ENCODE measurements around the gene UBLCP1.

DNA sequence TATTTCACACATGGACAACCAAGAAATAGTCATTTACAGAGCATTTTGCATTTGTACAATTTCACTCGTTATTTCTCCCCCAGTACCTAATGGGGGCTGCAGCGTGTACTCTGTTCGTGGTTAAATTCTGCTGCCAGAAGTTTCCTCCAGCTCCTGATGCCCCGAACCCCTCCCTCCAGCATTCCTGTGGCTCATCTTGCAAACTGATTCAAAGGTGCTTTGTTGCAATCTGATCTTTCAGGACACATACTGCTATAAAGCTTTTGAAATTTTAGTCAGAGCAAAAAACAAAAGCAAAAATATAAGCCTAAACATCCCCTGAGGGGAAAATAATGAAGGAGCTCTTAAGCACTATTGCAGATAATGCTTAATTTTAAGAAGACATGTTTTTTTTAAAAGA, 27.7 kb downstream of the UBLCP1 start:
- TF ChIP-seq, protein P1, sequence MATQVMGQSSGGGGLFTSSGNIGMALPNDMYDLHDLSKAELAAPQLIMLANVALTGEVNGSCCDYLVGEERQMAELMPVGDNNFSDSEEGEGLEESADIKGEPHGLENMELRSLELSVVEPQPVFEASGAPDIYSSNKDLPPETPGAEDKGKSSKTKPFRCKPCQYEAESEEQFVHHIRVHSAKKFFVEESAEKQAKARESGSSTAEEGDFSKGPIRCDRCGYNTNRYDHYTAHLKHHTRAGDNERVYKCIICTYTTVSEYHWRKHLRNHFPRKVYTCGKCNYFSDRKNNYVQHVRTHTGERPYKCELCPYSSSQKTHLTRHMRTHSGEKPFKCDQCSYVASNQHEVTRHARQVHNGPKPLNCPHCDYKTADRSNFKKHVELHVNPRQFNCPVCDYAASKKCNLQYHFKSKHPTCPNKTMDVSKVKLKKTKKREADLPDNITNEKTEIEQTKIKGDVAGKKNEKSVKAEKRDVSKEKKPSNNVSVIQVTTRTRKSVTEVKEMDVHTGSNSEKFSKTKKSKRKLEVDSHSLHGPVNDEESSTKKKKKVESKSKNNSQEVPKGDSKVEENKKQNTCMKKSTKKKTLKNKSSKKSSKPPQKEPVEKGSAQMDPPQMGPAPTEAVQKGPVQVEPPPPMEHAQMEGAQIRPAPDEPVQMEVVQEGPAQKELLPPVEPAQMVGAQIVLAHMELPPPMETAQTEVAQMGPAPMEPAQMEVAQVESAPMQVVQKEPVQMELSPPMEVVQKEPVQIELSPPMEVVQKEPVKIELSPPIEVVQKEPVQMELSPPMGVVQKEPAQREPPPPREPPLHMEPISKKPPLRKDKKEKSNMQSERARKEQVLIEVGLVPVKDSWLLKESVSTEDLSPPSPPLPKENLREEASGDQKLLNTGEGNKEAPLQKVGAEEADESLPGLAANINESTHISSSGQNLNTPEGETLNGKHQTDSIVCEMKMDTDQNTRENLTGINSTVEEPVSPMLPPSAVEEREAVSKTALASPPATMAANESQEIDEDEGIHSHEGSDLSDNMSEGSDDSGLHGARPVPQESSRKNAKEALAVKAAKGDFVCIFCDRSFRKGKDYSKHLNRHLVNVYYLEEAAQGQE (IDR thresholded peaks at IDR 0.05; ENCODE audit: insufficient replicate concordance, low read depth) = no peak
- TF ChIP-seq, protein P2, sequence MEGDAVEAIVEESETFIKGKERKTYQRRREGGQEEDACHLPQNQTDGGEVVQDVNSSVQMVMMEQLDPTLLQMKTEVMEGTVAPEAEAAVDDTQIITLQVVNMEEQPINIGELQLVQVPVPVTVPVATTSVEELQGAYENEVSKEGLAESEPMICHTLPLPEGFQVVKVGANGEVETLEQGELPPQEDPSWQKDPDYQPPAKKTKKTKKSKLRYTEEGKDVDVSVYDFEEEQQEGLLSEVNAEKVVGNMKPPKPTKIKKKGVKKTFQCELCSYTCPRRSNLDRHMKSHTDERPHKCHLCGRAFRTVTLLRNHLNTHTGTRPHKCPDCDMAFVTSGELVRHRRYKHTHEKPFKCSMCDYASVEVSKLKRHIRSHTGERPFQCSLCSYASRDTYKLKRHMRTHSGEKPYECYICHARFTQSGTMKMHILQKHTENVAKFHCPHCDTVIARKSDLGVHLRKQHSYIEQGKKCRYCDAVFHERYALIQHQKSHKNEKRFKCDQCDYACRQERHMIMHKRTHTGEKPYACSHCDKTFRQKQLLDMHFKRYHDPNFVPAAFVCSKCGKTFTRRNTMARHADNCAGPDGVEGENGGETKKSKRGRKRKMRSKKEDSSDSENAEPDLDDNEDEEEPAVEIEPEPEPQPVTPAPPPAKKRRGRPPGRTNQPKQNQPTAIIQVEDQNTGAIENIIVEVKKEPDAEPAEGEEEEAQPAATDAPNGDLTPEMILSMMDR (IDR thresholded peaks at IDR 0.05; ENCODE audit: insufficient read depth, low read length) = no peak
- TF ChIP-seq POLR2AphosphoS5 (IDR thresholded peaks at IDR 0.05; ENCODE audit: low read depth) = no peak
